Omental fat pad (tissue), 4 donors: ENCODE results near the gene ZNF652. TPM values are rescaled to one million over a fixed set of nuclear protein-coding genes. Genes with fewer than 3 reads are reported as not detected.

Experiments used
- ATAC-seq: fragments of 150-250 bp; one replicate; pipeline ENCODE4 v1.9.1; 2016; ENCODE audit warnings: mild to moderate bottlenecking, moderate library complexity; ENCODE audit not compliant: low FRiP score
- DNase-seq: peaks from one replicate; pipeline ENCODE4 v3.0.0-alpha.2; 2019; ENCODE audit warnings: low spot score
- total RNA-seq, 4 donors: library from RNA; depleted of rRNA; stranded (reverse); fragments of >200 nt; gene quantifications; one replicate each; pipeline ENCODE4 v1.1.0, GENCODE V29; 2016
- TF ChIP-seq, protein P1 (sequence below), 3 donors: fragments of 450-650 bp; IDR thresholded peaks; one replicate each; pipeline ENCODE4 v1.5.1; 2016 to 2017; ENCODE audit warnings: antibody characterized with exemption in 3 of 3, mild to moderate bottlenecking in 3 of 3, moderate library complexity in 2 of 3

ZNF652 gene
- total RNA-seq, 4 donors from 2014 or later, result 22.9 to 50.0 (median 31.0) TPM

- TF ChIP-seq, protein P1, sequence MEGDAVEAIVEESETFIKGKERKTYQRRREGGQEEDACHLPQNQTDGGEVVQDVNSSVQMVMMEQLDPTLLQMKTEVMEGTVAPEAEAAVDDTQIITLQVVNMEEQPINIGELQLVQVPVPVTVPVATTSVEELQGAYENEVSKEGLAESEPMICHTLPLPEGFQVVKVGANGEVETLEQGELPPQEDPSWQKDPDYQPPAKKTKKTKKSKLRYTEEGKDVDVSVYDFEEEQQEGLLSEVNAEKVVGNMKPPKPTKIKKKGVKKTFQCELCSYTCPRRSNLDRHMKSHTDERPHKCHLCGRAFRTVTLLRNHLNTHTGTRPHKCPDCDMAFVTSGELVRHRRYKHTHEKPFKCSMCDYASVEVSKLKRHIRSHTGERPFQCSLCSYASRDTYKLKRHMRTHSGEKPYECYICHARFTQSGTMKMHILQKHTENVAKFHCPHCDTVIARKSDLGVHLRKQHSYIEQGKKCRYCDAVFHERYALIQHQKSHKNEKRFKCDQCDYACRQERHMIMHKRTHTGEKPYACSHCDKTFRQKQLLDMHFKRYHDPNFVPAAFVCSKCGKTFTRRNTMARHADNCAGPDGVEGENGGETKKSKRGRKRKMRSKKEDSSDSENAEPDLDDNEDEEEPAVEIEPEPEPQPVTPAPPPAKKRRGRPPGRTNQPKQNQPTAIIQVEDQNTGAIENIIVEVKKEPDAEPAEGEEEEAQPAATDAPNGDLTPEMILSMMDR (IDR thresholded peaks at IDR 0.05), result no peak
- DNase-seq (no peak), ATAC-seq (no peak)
Observed at GRCh38 chr17:49378311-49378710, 16.3 kb upstream of the ZNF652 start.

- ATAC-seq (no peak), DNase-seq (no peak)
- TF ChIP-seq, protein P1 (IDR thresholded peaks at IDR 0.05), result no peak
Observed at GRCh38 chr17:49375544-49375943, 13.5 kb upstream of the ZNF652 start.

DNA sequence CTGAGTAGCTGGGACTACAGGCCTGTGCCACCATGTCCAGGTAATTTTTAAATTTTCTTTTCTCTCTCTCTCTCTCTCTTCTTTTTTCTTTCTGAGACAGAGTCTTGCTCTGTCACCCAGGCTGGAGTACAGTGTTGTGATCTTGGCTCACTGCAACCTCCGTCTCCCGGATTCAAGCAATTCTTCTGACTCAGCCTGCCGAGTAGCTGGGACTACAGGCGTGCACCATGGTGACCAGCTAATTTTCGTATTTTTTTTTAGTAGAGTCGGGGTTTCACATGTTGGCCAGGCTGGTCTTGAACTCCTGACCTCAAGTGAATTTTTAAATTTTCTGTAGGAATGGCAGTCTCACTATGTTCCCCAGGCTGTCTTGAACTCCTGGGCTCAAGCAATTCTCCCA lies 11.1 kb upstream of the ZNF652 start:
- DNase-seq (no peak), ATAC-seq (no peak)
- TF ChIP-seq, protein P1 (IDR thresholded peaks at IDR 0.05), result no peak

GRCh38 chr17:49372425-49372824 lies 10.4 kb upstream of the ZNF652 start:
- DNase-seq, result no peak
- TF ChIP-seq, protein P1 (IDR thresholded peaks at IDR 0.05), result no peak
- ATAC-seq, result no peak

DNA sequence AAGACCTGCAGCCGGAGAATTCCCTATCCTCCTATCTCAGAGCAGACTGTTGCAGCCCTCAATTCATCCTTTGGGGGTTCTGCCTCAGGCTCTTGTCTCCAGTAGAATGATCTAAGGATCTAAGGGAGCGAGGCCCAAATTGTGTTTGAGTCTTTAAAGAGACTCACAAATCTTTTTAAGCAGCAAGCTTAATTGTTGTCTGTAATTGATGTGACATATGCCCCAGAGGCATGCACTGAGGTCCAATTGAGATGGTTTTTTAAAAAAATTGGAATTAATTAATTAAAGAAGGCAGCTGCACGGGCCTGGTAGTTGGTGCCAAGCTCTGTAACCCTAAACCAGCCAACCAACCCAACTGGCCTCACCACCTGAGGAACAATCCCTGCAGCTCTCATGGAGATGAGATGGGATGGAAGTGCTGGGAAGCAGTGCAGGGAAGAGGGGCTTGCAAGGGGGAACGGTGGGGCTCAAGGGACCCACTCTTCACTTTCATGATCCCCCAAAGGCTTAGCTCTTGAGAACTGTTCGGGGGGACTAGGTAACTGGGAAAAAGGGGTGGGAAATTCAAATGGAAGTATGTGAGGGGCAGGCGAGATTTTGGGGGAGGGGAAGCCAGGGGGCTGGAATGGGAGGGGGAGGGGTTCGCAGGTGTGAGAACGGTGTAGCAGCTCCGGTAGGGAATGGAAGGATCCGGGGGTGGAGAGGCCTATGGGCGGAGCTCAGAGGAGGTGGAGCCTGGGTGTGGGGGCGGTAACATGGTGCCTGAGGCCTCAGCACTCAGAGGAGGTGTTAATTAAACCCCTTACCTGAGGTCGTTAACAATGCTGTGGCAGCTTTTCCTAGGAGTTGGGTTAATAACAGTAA lies 9.2 kb upstream of the ZNF652 start:
- TF ChIP-seq, protein P1 (IDR thresholded peaks at IDR 0.05), result no peak
- no peak for DNase-seq
- ATAC-seq, result no peak

DNA sequence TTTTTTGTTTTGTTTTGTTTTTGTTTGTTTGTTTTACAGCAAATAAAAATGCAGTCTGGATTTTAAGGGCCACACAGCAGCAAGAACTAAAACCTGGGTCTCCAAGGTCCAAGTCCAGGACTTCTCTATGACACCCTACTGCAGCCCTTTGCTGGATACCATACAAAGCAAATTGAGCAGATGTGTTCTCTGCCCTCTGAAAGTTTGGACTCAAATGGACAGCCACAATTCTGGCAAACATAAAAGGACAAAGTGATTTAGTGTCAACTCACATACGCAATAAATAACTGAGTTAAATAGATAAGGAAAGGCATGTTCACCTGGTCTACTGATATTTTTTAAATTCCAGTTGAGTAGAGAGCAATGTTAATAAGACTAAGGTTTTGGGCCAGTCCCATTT lies 7.7 kb upstream of the ZNF652 start:
- TF ChIP-seq, protein P1 (IDR thresholded peaks at IDR 0.05), result no peak
- DNase-seq (no peak), ATAC-seq (no peak)

GRCh38 chr17:49369089-49369488 lies 7.0 kb upstream of the ZNF652 start:
- DNase-seq, result no peak
- ATAC-seq, result no peak
- TF ChIP-seq, protein P1 (IDR thresholded peaks at IDR 0.05), result no peak
